ENCODE data around the gene SERP1. TPM values are rescaled to one million over a fixed set of nuclear protein-coding genes. Genes with fewer than 3 reads are reported as not detected.

The SERP1 gene
- total RNA-seq, 2 donors from 2014 or later = 78.4 to 81.8 TPM

- Mint-ChIP-seq H3K27ac (no peak overlapping the region), H3K27me3 (ENCODE audit: insufficient read depth) (no peaks in the 10 kb centered on the region), H3K36me3 (ENCODE audit: low read depth) (no peaks in the 10 kb centered on the region), H3K4me1 (peaks cover 3% of the 10 kb centered on the region), H3K4me3 (no peak overlapping the region), H3K9me3 (peaks cover 1% of the 10 kb centered on the region)
- DNase-seq = no peak
- H3K9ac ChIP-seq (ENCODE audit: extremely low read depth, low read length, poor library complexity, severe bottlenecking) = no peak overlapping the region
- TF ChIP-seq, protein P1, sequence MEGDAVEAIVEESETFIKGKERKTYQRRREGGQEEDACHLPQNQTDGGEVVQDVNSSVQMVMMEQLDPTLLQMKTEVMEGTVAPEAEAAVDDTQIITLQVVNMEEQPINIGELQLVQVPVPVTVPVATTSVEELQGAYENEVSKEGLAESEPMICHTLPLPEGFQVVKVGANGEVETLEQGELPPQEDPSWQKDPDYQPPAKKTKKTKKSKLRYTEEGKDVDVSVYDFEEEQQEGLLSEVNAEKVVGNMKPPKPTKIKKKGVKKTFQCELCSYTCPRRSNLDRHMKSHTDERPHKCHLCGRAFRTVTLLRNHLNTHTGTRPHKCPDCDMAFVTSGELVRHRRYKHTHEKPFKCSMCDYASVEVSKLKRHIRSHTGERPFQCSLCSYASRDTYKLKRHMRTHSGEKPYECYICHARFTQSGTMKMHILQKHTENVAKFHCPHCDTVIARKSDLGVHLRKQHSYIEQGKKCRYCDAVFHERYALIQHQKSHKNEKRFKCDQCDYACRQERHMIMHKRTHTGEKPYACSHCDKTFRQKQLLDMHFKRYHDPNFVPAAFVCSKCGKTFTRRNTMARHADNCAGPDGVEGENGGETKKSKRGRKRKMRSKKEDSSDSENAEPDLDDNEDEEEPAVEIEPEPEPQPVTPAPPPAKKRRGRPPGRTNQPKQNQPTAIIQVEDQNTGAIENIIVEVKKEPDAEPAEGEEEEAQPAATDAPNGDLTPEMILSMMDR (conservative IDR thresholded peaks at IDR 0.05) = no peak
- 93 to 100% methylated on average over 2 to 5 of the region's 5 CpGs for WGBS, 2 experiments (ENCODE audit: insufficient coverage in 1 of 2, insufficient read length in 1 of 2)
- H3K4me1 ChIP-seq (ENCODE audit: control insufficient read depth, insufficient read depth, low read length) = no peaks in the 10 kb centered on the region
- no peaks in the 10 kb centered on the region for H3K36me3 ChIP-seq (ENCODE audit: control insufficient read depth, insufficient read depth, low read length)
- no peak overlapping the region for H3K4me3 ChIP-seq (ENCODE audit: low read length)
- H3K27me3 ChIP-seq (ENCODE audit: control insufficient read depth, insufficient read depth, low read length, poor library complexity, severe bottlenecking) = no peaks in the 10 kb centered on the region
- H3K27ac ChIP-seq (ENCODE audit: low read depth, low read length) = no peak overlapping the region
- peaks cover 2% of the 10 kb centered on the region for H3K9me3 ChIP-seq (ENCODE audit: control insufficient read depth, low read length)
Observed at GRCh38 chr3:150494411-150494977, 51.8 kb downstream of the SERP1 start.

Other genes starting within 250 kb of the SERP1 start
- gene TSC22D2, start 138.2 kb downstream of the SERP1 start, total RNA-seq = 10 to 100 TPM; 25.6 to 29.1 TPM
- 10 to 100 TPM; 63.5 to 63.7 TPM for gene EIF2A, start 291 bp upstream of the SERP1 start, total RNA-seq
- 10 to 100 TPM; 70.8 to 75.9 TPM for gene SELENOT, start 56.8 kb upstream of the SERP1 start, total RNA-seq
- under 1 TPM in 1 of 2 donors, not detected in 1; 0.42 TPM for gene ERICH6, start 157.4 kb upstream of the SERP1 start, total RNA-seq
- gene SIAH2, start 216.7 kb upstream of the SERP1 start, total RNA-seq = 10 to 100 TPM; 15.6 to 19.2 TPM

Data from endodermal cell (in vitro differentiated cells).